IMR-90 (cell line): ENCODE results near the gene PRC1. TPM values are rescaled to one million over a fixed set of nuclear protein-coding genes. Genes with fewer than 3 reads are reported as not detected.

ENCODE experiments used
- ATAC-seq: fragments of 200-7000 bp; cut with Tn5 transposase; 2 replicates; pipeline ENCODE4 v1.9.1; 2020; ENCODE audit warnings: low read depth, mild to moderate bottlenecking, moderate library complexity
- BruUV-seq: library from RNA; stranded (reverse); fragments of 400-500 nt; replicated peaks from 2 replicates; lab custom pipeline; 2021; lab: Mats Ljungman, UMichigan
- CTCF ChIA-PET: fragments of 300-600 bp; formaldehyde crosslinking; extraction: SDS; loops from one replicate; lab custom pipeline; 2021; ENCODE audit warnings: antibody characterized with exemption; lab: Yijun Ruan, JAX
- POLR2A ChIA-PET: fragments of 300-600 bp; sonication (Branson Sonifier 250); formaldehyde crosslinking; loops from one replicate; lab custom pipeline; 2022; ENCODE audit warnings: antibody characterized with exemption; ENCODE audit not compliant: unreplicated experiment; lab: Charles Lee
- DNase-seq: peaks from one replicate; pipeline ENCODE4 v3.0.0; 2013
- H2AFZ ChIP-seq: replicated peaks from 2 replicates; pipeline ENCODE3; 2013; ENCODE audit warnings: low read length, mild to moderate bottlenecking; ENCODE audit not compliant: poor library complexity
- H2AK5ac ChIP-seq: 2 replicates; pipeline ENCODE4 v1.6.1; 2013; ENCODE audit warnings: low read depth, low read length, inconsistent platforms
- H2AK9ac ChIP-seq: replicated peaks from 2 replicates; pipeline ENCODE3; 2013; ENCODE audit warnings: mild to moderate bottlenecking, low read depth, low read length, moderate library complexity; ENCODE audit not compliant: poor library complexity
- H2BK120ac ChIP-seq: 2 replicates; pipeline ENCODE4 v1.6.1; 2013; ENCODE audit warnings: low read depth, low read length, inconsistent platforms
- H2BK15ac ChIP-seq: 3 replicates; pipeline ENCODE4 v1.6.1; 2013; ENCODE audit warnings: low read depth, low read length, inconsistent platforms
- H2BK20ac ChIP-seq: 2 replicates; pipeline ENCODE4 v1.6.1; 2013; ENCODE audit warnings: low read depth, mild to moderate bottlenecking, inconsistent platforms, low read length, moderate library complexity
- H2BK5ac ChIP-seq: 2 replicates; pipeline ENCODE4 v1.6.1; 2013; ENCODE audit warnings: mild to moderate bottlenecking, low read depth, low read length, inconsistent platforms; ENCODE audit not compliant: poor library complexity, severe bottlenecking
- H3K14ac ChIP-seq: replicated peaks from 2 replicates; pipeline ENCODE4 v1.6.1; 2013; ENCODE audit warnings: low read depth, low read length, inconsistent platforms
- H3K18ac ChIP-seq: 2 replicates; pipeline ENCODE4 v1.6.1; 2013; ENCODE audit warnings: low read depth, low read length, control low read depth
- H3K23ac ChIP-seq: 2 replicates; pipeline ENCODE4 v1.6.1; 2013; ENCODE audit warnings: low read depth, low read length, inconsistent platforms
- H3K27ac ChIP-seq: 2 replicates; pipeline ENCODE4 v1.5.1; 2013; ENCODE audit warnings: mild to moderate bottlenecking, control low read depth, low read length; ENCODE audit not compliant: insufficient read depth
- H3K27me3 ChIP-seq: 2 replicates; pipeline ENCODE4 v1.6.1; 2013; ENCODE audit warnings: low read length; ENCODE audit not compliant: control insufficient read depth, insufficient read depth
- H3K36me3 ChIP-seq: 2 replicates; pipeline ENCODE4 v1.6.1; 2013; ENCODE audit warnings: low read length, mixed read lengths; ENCODE audit not compliant: control insufficient read depth, insufficient read depth
- H3K4ac ChIP-seq: 2 replicates; pipeline ENCODE4 v1.6.1; 2013; ENCODE audit warnings: low read depth, low read length, inconsistent platforms
- H3K4me1 ChIP-seq: 2 replicates; pipeline ENCODE4 v1.6.1; 2013; ENCODE audit warnings: low read length, mixed read lengths; ENCODE audit not compliant: control insufficient read depth, insufficient read depth
- H3K4me2 ChIP-seq: 2 replicates; pipeline ENCODE4 v1.6.1; 2013; ENCODE audit warnings: low read depth, mild to moderate bottlenecking, control low read depth, low read length, moderate library complexity
- H3K4me3 ChIP-seq: 2 replicates; pipeline ENCODE4 v1.5.1; 2013; ENCODE audit warnings: low read depth, mild to moderate bottlenecking, control low read depth, low read length, moderate library complexity; ENCODE audit not compliant: insufficient read depth
- H3K56ac ChIP-seq: 2 replicates; pipeline ENCODE4 v1.6.1; 2013; ENCODE audit warnings: low read length, inconsistent platforms; ENCODE audit not compliant: insufficient read depth; ENCODE audit errors: extremely low read depth
- H3K79me1 ChIP-seq, 2 experiments: 2 replicates each; pipeline ENCODE4 v1.6.1; 2013; ENCODE audit warnings: low read length in 2 of 2, inconsistent platforms in 1 of 2, low read depth in 1 of 2
- H3K9ac ChIP-seq: 2 replicates; pipeline ENCODE4 v1.6.1; 2013; ENCODE audit warnings: low read depth, low read length, control low read depth
- H3K9me1 ChIP-seq: 2 replicates; pipeline ENCODE4 v1.6.1; 2013; ENCODE audit warnings: low read length, inconsistent platforms; ENCODE audit not compliant: insufficient read depth
- H3K9me3 ChIP-seq: 2 replicates; pipeline ENCODE4 v1.6.1; 2013; ENCODE audit warnings: low read length; ENCODE audit not compliant: control insufficient read depth, insufficient read depth
- H4K20me1 ChIP-seq: 2 replicates; pipeline ENCODE4 v1.6.1; 2013; ENCODE audit warnings: low read length, inconsistent platforms; ENCODE audit not compliant: insufficient read depth
- H4K5ac ChIP-seq: 2 replicates; pipeline ENCODE4 v1.6.1; 2013; ENCODE audit warnings: mild to moderate bottlenecking, low read depth, low read length, control low read depth
- H4K8ac ChIP-seq, 2 experiments: 2 replicates each; pipeline ENCODE4 v1.6.1; 2013; ENCODE audit warnings: low read depth in 2 of 2, low read length in 2 of 2, control low read depth in 1 of 2, inconsistent platforms in 1 of 2
- H4K91ac ChIP-seq: 2 replicates; pipeline ENCODE4 v1.6.1; 2013; ENCODE audit warnings: low read depth, low read length, inconsistent platforms; ENCODE audit not compliant: insufficient read depth
- BHLHE40 ChIP-seq: fragments of 150-350 bp; IDR thresholded peaks from 2 replicates; pipeline ENCODE4 v1.6.1; 2016; ENCODE audit warnings: mild to moderate bottlenecking, low read depth, low read length
- CEBPB ChIP-seq: IDR thresholded peaks from 2 replicates; pipeline ENCODE4 v1.6.1; 2012; ENCODE audit warnings: low read depth, low read length, improper control_type of control experiment
- FOS ChIP-seq: fragments of 150-350 bp; IDR thresholded peaks from 2 replicates; pipeline ENCODE4 v1.6.1; 2016; ENCODE audit warnings: low read depth, low read length
- MAFK ChIP-seq: IDR thresholded peaks from 2 replicates; pipeline ENCODE4 v1.6.1; 2012; ENCODE audit warnings: low read depth, low read length, improper control_type of control experiment
- MAZ ChIP-seq: IDR thresholded peaks from 2 replicates; pipeline ENCODE4 v1.6.1; 2012; ENCODE audit warnings: low read depth, mild to moderate bottlenecking, low read length, improper control_type of control experiment, moderate library complexity, borderline replicate concordance
- MXI1 ChIP-seq: IDR thresholded peaks from 2 replicates; pipeline ENCODE4 v1.6.1; 2012; ENCODE audit warnings: low read depth, mild to moderate bottlenecking, low read length, moderate library complexity, borderline replicate concordance
- NFE2L2 ChIP-seq: fragments of 150-350 bp; IDR thresholded peaks from 2 replicates; pipeline ENCODE4 v1.6.1; 2016; ENCODE audit warnings: low read depth, mild to moderate bottlenecking, low read length
- RAD21 ChIP-seq: IDR thresholded peaks from 2 replicates; pipeline ENCODE4 v1.6.1; 2012; ENCODE audit warnings: low read length, improper control_type of control experiment
- RCOR1 ChIP-seq: IDR thresholded peaks from 2 replicates; pipeline ENCODE4 v1.6.1; 2012; ENCODE audit warnings: mild to moderate bottlenecking, low read length, improper control_type of control experiment; ENCODE audit not compliant: insufficient replicate concordance
- SMC3 ChIP-seq: fragments of 150-350 bp; IDR thresholded peaks from 2 replicates; pipeline ENCODE4 v1.6.1; 2016; ENCODE audit warnings: low read depth, mild to moderate bottlenecking, antibody characterized with exemption, low read length, moderate library complexity
- whole genome bisulfite sequencing, 2 experiments: methylation state at CpG; one replicate each; pipeline versions ENCODE4 v1.1.5 to v1.1.7; 2013; ENCODE audit warnings: missing lambda C conversion rate in 2 of 2; ENCODE audit not compliant: insufficient read length in 1 of 2; ENCODE audit errors: extremely low coverage in 2 of 2; 5-methylcytosine and 5-hydroxymethylcytosine counted together
- dilution Hi-C: fragments of 300-500 bp; cut with HindIII; formaldehyde crosslinking; loops from one replicate; pipeline ENCODE4 v1.14.3; 2018; ENCODE audit warnings: low sequenced_read_pairs; ENCODE audit not compliant: unreplicated experiment
- in situ Hi-C: fragments of 300-500 bp; cut with MboI; formaldehyde crosslinking; loops from 3 replicates; pipeline ENCODE4 v1.14.3; 2019; ENCODE audit warnings: low sequenced_read_pairs, inconsistent platforms, mixed read lengths
- intact Hi-C: fragments of 100-400 bp; cut with micrococcal nuclease; formaldehyde crosslinking; loops from 2 replicates; pipeline ENCODE4 v1.10.0; 2022
- polyA plus RNA-seq, 3 experiments: library from polyadenylated mRNA; depleted of rRNA; stranded (reverse); fragments of >200 nt; gene quantifications; 2 replicates each; pipeline ENCODE4 v1.2.3, GENCODE V29; 2012; ENCODE audit warnings: low replicate concordance in 1 of 3
- total RNA-seq: library from RNA; depleted of rRNA; stranded (reverse); fragments of >200 nt; gene quantifications from 2 replicates; pipeline ENCODE4 v1.2.3, GENCODE V29; 2012
- TF ChIP-seq, protein P1 (sequence below): fragments of 150-350 bp; IDR thresholded peaks from 2 replicates; pipeline ENCODE4 v1.6.1; 2016; ENCODE audit warnings: low read depth, mild to moderate bottlenecking, low read length, moderate library complexity, borderline replicate concordance
- TF ChIP-seq, protein P2 (sequence below): fragments of 150-350 bp; IDR thresholded peaks from 2 replicates; pipeline ENCODE4 v1.6.1; 2017; ENCODE audit warnings: mild to moderate bottlenecking, antibody characterized with exemption, low read length, low read depth

The PRC1 gene
- total and polyA plus RNA-seq, 2 of the 4 experiments (the other 2 are of a cell fraction) = 131 to 148 TPM

DNA sequence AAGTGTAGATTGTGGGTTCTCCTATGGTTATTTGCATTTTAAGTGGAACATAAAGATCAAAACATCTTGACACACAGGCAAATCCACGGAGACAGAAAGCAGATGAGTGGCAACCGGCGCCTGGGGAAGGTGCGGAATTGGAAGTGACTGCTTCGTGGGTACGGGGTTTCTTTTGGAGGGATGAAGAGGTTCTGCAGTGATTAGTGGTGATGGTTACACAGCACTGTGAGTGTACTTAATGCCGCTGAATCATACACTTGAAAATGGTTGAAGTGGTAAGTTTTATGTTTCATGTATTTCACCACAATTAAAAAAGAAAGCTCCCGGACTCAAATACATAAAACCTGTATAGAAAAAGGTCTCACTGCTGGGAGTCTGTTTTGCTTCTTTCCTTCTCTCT, 46.5 kb upstream of the PRC1 start:
- in situ Hi-C loops = no loop called here
- POLR2A ChIA-PET = no interaction called here

More for the DNA sequence above, 46.5 kb upstream of the PRC1 start:
- TF ChIP-seq RAD21 (no peak), MAFK (no peak), NFE2L2 (no peak), SMC3 (no peak), MAZ (no peak), CEBPB (no peak), RCOR1 (no peak), BHLHE40 (no peak), FOS (no peak), MXI1 (no peak)
- TF ChIP-seq, protein P1, sequence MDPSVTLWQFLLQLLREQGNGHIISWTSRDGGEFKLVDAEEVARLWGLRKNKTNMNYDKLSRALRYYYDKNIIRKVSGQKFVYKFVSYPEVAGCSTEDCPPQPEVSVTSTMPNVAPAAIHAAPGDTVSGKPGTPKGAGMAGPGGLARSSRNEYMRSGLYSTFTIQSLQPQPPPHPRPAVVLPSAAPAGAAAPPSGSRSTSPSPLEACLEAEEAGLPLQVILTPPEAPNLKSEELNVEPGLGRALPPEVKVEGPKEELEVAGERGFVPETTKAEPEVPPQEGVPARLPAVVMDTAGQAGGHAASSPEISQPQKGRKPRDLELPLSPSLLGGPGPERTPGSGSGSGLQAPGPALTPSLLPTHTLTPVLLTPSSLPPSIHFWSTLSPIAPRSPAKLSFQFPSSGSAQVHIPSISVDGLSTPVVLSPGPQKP = no peak
- TF ChIP-seq, protein P2, sequence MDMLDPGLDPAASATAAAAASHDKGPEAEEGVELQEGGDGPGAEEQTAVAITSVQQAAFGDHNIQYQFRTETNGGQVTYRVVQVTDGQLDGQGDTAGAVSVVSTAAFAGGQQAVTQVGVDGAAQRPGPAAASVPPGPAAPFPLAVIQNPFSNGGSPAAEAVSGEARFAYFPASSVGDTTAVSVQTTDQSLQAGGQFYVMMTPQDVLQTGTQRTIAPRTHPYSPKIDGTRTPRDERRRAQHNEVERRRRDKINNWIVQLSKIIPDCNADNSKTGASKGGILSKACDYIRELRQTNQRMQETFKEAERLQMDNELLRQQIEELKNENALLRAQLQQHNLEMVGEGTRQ = no peak
- intact Hi-C loops (no loop called here), dilution Hi-C loops (no loop called here)
- no peaks in the 10 kb centered on the region for H3K9me1 ChIP-seq
- H4K20me1 ChIP-seq = no peaks in the 10 kb centered on the region
- no peak overlapping the region for H3K4ac ChIP-seq
- no peak for ATAC-seq
- no TSS peak for BruUV-seq
- H3K4me3 ChIP-seq = no peak overlapping the region
- no peaks in the 10 kb centered on the region for H3K79me1 ChIP-seq
- WGBS, 2 experiments = no CpG with 5 or more reads among the region's 8 CpGs
- no peak for DNase-seq
- no peak overlapping the region for H3K9ac ChIP-seq
- no peak overlapping the region for H4K91ac ChIP-seq
- no peak overlapping the region for H2AK5ac ChIP-seq
- H4K5ac ChIP-seq = no peak overlapping the region
- no peaks in the 10 kb centered on the region for H3K4me1 ChIP-seq
- H3K56ac ChIP-seq = no peak overlapping the region
- H3K27me3 ChIP-seq = peaks cover 9% of the 10 kb centered on the region
- no peak overlapping the region for H2AK9ac ChIP-seq
- no peak overlapping the region for H4K8ac ChIP-seq
- no peak overlapping the region for H3K18ac ChIP-seq
- no peak overlapping the region for H3K14ac ChIP-seq
- no peak overlapping the region for H3K23ac ChIP-seq
- no peak overlapping the region for H2AFZ ChIP-seq
- H2BK5ac ChIP-seq = no peak overlapping the region
- CTCF ChIA-PET = no interaction called here
- no peaks in the 10 kb centered on the region for H3K9me3 ChIP-seq
- no peak overlapping the region for H3K27ac ChIP-seq
- H3K36me3 ChIP-seq = no peaks in the 10 kb centered on the region
- no peak overlapping the region for H2BK120ac ChIP-seq
- H2BK15ac ChIP-seq = no peak overlapping the region
- H2BK20ac ChIP-seq = no peak overlapping the region
- H3K4me2 ChIP-seq = no peak overlapping the region
